Smooth muscle cell (in vitro differentiated cells): Measurements from ENCODE around the gene AGGF1. TPM values are rescaled to one million over a fixed set of nuclear protein-coding genes. Genes with fewer than 3 reads are reported as not detected.

Experiments used
- DNase-seq: peaks from one replicate; lab custom pipeline; 2025; ENCODE audit not compliant: unreplicated experiment; lab: John Stamatoyannopoulos, UW
- H2AFZ ChIP-seq: fragments of 200-600 bp; sonication (generic); 2 replicates; pipeline ENCODE4 v1.6.0; 2016; ENCODE audit warnings: antibody characterized with exemption, low read depth, mild to moderate bottlenecking
- H3F3A ChIP-seq: fragments of 200-600 bp; sonication (generic); 2 replicates; pipeline ENCODE4 v1.6.0; 2017; ENCODE audit warnings: antibody characterized with exemption, low read depth
- H3K27ac ChIP-seq: fragments of 200-600 bp; sonication (generic); 2 replicates; pipeline ENCODE4 v1.5.1; 2016; ENCODE audit warnings: low read depth, mild to moderate bottlenecking
- H3K27me3 ChIP-seq: fragments of 200-600 bp; sonication (generic); 2 replicates; pipeline ENCODE4 v1.6.1; 2016; ENCODE audit warnings: low read depth, mild to moderate bottlenecking
- H3K36me3 ChIP-seq: fragments of 200-600 bp; sonication (generic); 2 replicates; pipeline ENCODE4 v1.5.1; 2016; ENCODE audit warnings: low read depth
- H3K4me1 ChIP-seq: fragments of 200-600 bp; sonication (generic); 2 replicates; pipeline ENCODE4 v1.5.1; 2016; ENCODE audit warnings: low read depth
- H3K4me2 ChIP-seq: fragments of 200-600 bp; sonication (generic); 2 replicates; pipeline ENCODE4 v1.6.0; 2016; ENCODE audit warnings: mild to moderate bottlenecking
- H3K4me3 ChIP-seq: fragments of 200-600 bp; sonication (generic); 2 replicates; pipeline ENCODE4 v1.5.1; 2016; ENCODE audit warnings: mild to moderate bottlenecking
- H3K79me2 ChIP-seq: fragments of 200-600 bp; sonication (generic); 2 replicates; pipeline ENCODE4 v1.6.0; 2016; ENCODE audit warnings: low read depth, mild to moderate bottlenecking
- H3K9ac ChIP-seq: fragments of 200-600 bp; sonication (generic); 2 replicates; pipeline ENCODE4 v1.6.0; 2016; ENCODE audit warnings: low read depth
- H3K9me3 ChIP-seq: fragments of 200-600 bp; sonication (generic); replicated peaks from 2 replicates; pipeline ENCODE4 v1.5.1; 2016; ENCODE audit warnings: low read depth
- H4K20me1 ChIP-seq: fragments of 200-600 bp; sonication (generic); 2 replicates; pipeline ENCODE4 v1.6.0; 2016; ENCODE audit warnings: low read depth
- WGBS: methylation state at CpG from one replicate; pipeline ENCODE4 v1.1.7; 2016; ENCODE audit warnings: low lambda C conversion rate; 5-methylcytosine and 5-hydroxymethylcytosine counted together
- polyA plus RNA-seq: library from polyadenylated mRNA; unstranded; fragments of >200 nt; fragmentation: Nextera tagmentation; extraction: Ambion mirVana; gene quantifications from 2 replicates; pipeline ENCODE4 v1.2.1, GENCODE V29; 2016
- total RNA-seq: library from RNA; depleted of rRNA; stranded (reverse); fragments of >200 nt; gene quantifications from 2 replicates; pipeline ENCODE4 v1.2.3, GENCODE V29; 2014
- TF ChIP-seq, protein P1 (sequence below): fragments of 200-600 bp; sonication (generic); IDR thresholded peaks from 2 replicates; pipeline ENCODE4 v1.5.1; 2017; ENCODE audit warnings: borderline replicate concordance, mild to moderate bottlenecking, antibody characterized with exemption; ENCODE audit not compliant: insufficient read depth, poor library complexity, severe bottlenecking

AGGF1 gene
- total and polyA plus RNA-seq, 2 experiments from 2014 or later, result 21.5 to 24.3 TPM

DNA sequence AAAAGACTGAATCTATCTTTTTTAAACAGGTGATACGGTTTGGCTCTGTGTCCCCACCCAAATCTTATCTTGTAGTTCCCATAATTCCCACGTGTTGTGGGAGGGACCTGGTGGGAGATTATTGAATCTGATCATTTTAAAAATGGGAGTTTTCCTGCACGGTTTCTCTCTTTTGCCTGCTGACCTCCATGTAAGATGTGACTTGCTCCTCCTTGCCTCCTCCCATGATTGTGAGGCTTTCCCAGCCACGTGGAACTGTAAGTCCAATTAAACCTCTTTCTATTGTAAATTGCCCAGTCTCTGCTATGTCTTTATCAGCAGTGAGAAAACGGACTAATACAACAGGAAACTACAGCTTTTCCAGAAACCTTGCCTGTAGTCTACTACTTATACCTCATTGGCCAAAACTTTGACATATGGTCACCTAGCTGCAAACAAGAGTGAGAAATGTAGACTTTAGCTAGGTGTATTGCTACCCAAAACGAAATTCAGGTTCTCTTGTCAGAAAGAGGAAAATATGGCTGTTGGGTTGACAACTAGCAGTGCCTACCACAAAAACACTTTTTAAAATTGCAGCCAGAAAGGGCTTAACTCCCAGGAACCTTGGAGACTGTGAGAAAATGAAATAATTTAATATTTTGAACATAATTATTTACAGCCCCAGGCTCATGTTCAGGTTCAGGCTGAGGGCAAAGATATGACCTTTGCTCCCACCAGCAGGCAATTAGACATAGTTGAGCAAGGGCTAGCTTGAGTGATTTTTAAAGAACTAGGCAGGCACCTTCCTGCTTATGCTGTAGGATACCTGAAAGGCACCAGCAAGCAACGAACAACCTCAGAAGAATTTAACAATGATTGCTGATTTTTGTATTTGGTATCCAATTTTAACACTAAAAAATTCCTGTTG, 7.4 kb upstream of the AGGF1 start:
- Histone ChIP-seq H3K4me2 (no peak overlapping the region), H3K9ac (no peak overlapping the region), H3K9me3 (no peaks in the 10 kb centered on the region), H4K20me1 (no peaks in the 10 kb centered on the region), H3K4me1 (no peaks in the 10 kb centered on the region), H3K79me2 (no peaks in the 10 kb centered on the region), H3K27ac (no peak overlapping the region), H2AFZ (no peak overlapping the region), H3K27me3 (no peaks in the 10 kb centered on the region), H3K4me3 (no peak overlapping the region), H3F3A (no peaks in the 10 kb centered on the region), H3K36me3 (no peaks in the 10 kb centered on the region)
- TF ChIP-seq, protein P1, sequence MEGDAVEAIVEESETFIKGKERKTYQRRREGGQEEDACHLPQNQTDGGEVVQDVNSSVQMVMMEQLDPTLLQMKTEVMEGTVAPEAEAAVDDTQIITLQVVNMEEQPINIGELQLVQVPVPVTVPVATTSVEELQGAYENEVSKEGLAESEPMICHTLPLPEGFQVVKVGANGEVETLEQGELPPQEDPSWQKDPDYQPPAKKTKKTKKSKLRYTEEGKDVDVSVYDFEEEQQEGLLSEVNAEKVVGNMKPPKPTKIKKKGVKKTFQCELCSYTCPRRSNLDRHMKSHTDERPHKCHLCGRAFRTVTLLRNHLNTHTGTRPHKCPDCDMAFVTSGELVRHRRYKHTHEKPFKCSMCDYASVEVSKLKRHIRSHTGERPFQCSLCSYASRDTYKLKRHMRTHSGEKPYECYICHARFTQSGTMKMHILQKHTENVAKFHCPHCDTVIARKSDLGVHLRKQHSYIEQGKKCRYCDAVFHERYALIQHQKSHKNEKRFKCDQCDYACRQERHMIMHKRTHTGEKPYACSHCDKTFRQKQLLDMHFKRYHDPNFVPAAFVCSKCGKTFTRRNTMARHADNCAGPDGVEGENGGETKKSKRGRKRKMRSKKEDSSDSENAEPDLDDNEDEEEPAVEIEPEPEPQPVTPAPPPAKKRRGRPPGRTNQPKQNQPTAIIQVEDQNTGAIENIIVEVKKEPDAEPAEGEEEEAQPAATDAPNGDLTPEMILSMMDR, result no peak
- 72% methylated on average over 7 of the region's 7 CpGs for WGBS
- DNase-seq, result no peak

DNA sequence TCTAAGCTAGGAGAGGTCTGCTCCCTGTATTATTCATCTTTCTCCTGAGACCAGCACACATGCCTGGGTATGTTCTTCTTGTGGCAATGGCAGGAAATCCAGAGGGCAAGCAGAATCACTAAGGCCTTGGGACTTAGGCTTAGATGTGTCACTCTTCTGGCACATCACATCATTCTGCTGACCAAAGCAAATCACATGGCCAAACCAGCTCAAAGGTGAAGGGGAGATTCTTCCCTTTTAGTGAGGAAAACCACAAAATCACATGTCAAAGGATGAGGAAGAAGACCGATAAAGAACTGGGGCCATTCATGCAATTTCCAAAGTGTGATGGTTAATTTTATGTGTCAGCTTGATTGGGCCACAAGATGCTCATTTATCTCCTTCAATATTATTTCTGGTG, 5.7 kb upstream of the AGGF1 start:
- H4K20me1 ChIP-seq, result no peaks in the 10 kb centered on the region
- no peak overlapping the region for H3K4me3 ChIP-seq
- DNase-seq, result no peak

DNA sequence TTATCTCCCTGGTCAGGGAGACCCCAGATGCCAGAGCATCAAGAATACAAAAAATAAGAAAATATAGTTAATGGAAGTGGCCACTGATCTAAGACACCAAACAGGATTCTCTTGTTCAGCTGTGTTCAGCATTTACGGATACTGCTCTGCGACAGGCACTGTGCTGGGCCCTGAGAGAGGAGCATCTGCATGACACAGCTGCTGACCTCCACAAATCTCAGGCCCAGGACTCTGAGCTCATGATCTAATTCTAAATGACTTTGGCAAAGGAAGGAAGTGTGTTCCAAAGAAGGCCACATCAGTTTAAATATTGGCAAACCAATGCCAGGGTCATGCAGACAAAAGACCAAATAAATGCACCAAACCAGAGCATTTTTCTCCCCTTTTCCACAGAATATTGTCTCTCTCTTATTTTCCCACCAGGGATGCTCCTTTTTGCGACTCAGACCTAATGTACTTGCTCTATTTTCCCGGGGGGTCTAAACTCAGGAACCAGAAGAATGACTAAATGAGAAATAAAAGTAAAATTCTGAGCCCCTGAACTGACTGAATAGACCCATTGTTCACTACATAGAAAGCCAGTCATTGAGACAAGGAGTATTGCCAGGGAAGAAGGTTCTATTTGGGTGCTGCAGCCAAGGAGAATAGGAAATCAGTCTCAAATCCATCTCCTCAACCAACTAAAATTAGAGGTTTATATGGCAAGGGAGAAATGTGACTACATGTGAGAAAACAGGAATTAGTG, 1.4 kb upstream of the AGGF1 start:
- Histone ChIP-seq H3K4me1 (peaks cover 10% of the 10 kb centered on the region), H3K79me2 (peaks cover 13% of the 10 kb centered on the region), H3K9ac (no peak overlapping the region), H3K27me3 (no peaks in the 10 kb centered on the region), H4K20me1 (peaks cover 10% of the 10 kb centered on the region), H3K4me2 (no peak overlapping the region), H3K9me3 (no peaks in the 10 kb centered on the region), H2AFZ (no peak overlapping the region), H3K4me3 (no peak overlapping the region), H3F3A (no peaks in the 10 kb centered on the region), H3K27ac (no peak overlapping the region), H3K36me3 (no peaks in the 10 kb centered on the region)
- 93% methylated on average over 4 of the region's 4 CpGs for WGBS
- no peak for DNase-seq
- TF ChIP-seq, protein P1, result no peak

More for the DNA sequence above, 5.7 kb upstream of the AGGF1 start:
- Histone ChIP-seq H3K4me2 (no peak overlapping the region), H3K27ac (no peak overlapping the region), H3K27me3 (no peaks in the 10 kb centered on the region), H3K9me3 (no peaks in the 10 kb centered on the region), H3K79me2 (no peaks in the 10 kb centered on the region), H3K9ac (no peak overlapping the region), H3K4me1 (no peaks in the 10 kb centered on the region), H2AFZ (no peak overlapping the region), H3K36me3 (no peaks in the 10 kb centered on the region), H3F3A (no peaks in the 10 kb centered on the region)
- TF ChIP-seq, protein P1, result no peak
- WGBS, result 85% methylated on average over 1 of the region's 1 CpG
